ENCODE results near the gene EEPD1.
A peak's percentile ranks its signal among the peaks of the same experiment; 100 is the strongest.
"Not testable (repeated sequence)": the region's sequence is repeated elsewhere in the genome, so short reads cannot be mapped to it uniquely, and the experiment has no call there.

EEPD1 gene

GRCh38 chr7:36305648-36306047 lies 152.6 kb downstream of the EEPD1 start:
- no peak for DNase-seq

- DNase-seq = no peak
Measured at GRCh38 chr7:36306222-36306621, 153.2 kb downstream of the EEPD1 start.

GRCh38 chr7:36306722-36307121 lies 153.7 kb downstream of the EEPD1 start:
- DNase-seq = no peak

- no peak for DNase-seq
Measured at GRCh38 chr7:36308031-36308430, 155.0 kb downstream of the EEPD1 start.

- DNase-seq = no peak
Measured at GRCh38 chr7:36309301-36309700, 156.2 kb downstream of the EEPD1 start.

- DNase-seq = no peak
Measured at GRCh38 chr7:36309716-36310115, 156.7 kb downstream of the EEPD1 start.

- no peak for DNase-seq
Measured at GRCh38 chr7:36310897-36311296, 157.8 kb downstream of the EEPD1 start.

- DNase-seq = no peak
Measured at GRCh38 chr7:36311539-36311938, 158.5 kb downstream of the EEPD1 start.

- DNase-seq = peak; percentile 43
Measured at GRCh38 chr7:36312064-36312914, 159.2 kb downstream of the EEPD1 start.

GRCh38 chr7:36312915-36313334 lies 159.9 kb downstream of the EEPD1 start:
- DNase-seq = no peak

GRCh38 chr7:36313607-36314006 lies 160.6 kb downstream of the EEPD1 start:
- DNase-seq = no peak

GRCh38 chr7:36314491-36314890 lies 161.4 kb downstream of the EEPD1 start:
- no peak for DNase-seq

GRCh38 chr7:36315309-36315944 lies 162.4 kb downstream of the EEPD1 start:
- no peak for DNase-seq

- no peak for DNase-seq
Measured at GRCh38 chr7:36316319-36316718, 163.3 kb downstream of the EEPD1 start.

GRCh38 chr7:36317276-36317675 lies 164.2 kb downstream of the EEPD1 start:
- DNase-seq = no peak

GRCh38 chr7:36318116-36318515 lies 165.1 kb downstream of the EEPD1 start:
- no peak for DNase-seq

- not testable (repeated sequence) for DNase-seq
Measured at GRCh38 chr7:36321284-36321683, 168.2 kb downstream of the EEPD1 start.

GRCh38 chr7:36336390-36336789 lies 183.3 kb downstream of the EEPD1 start:
- no peak for DNase-seq

- DNase-seq = no peak
Measured at GRCh38 chr7:36338256-36338655, 185.2 kb downstream of the EEPD1 start.

- no peak for DNase-seq
Measured at GRCh38 chr7:36343548-36343947, 190.5 kb downstream of the EEPD1 start.

- DNase-seq = no peak
Measured at GRCh38 chr7:36344622-36345021, 191.6 kb downstream of the EEPD1 start.

- no peak for DNase-seq
Measured at GRCh38 chr7:36346260-36346831, 193.3 kb downstream of the EEPD1 start.

GRCh38 chr7:36348256-36348655 lies 195.2 kb downstream of the EEPD1 start:
- no peak for DNase-seq

GRCh38 chr7:36348771-36349170 lies 195.7 kb downstream of the EEPD1 start:
- DNase-seq = no peak
